Measurements from ENCODE around the gene TMPRSS7. TPM values are rescaled to one million over a fixed set of nuclear protein-coding genes. Genes with fewer than 3 reads are reported as not detected.

TMPRSS7 gene
- total and polyA plus RNA-seq, 2 of the 8 experiments (the other 6 are each of a cell fraction or from before 2014, with no cell fraction given): not detected

DNA sequence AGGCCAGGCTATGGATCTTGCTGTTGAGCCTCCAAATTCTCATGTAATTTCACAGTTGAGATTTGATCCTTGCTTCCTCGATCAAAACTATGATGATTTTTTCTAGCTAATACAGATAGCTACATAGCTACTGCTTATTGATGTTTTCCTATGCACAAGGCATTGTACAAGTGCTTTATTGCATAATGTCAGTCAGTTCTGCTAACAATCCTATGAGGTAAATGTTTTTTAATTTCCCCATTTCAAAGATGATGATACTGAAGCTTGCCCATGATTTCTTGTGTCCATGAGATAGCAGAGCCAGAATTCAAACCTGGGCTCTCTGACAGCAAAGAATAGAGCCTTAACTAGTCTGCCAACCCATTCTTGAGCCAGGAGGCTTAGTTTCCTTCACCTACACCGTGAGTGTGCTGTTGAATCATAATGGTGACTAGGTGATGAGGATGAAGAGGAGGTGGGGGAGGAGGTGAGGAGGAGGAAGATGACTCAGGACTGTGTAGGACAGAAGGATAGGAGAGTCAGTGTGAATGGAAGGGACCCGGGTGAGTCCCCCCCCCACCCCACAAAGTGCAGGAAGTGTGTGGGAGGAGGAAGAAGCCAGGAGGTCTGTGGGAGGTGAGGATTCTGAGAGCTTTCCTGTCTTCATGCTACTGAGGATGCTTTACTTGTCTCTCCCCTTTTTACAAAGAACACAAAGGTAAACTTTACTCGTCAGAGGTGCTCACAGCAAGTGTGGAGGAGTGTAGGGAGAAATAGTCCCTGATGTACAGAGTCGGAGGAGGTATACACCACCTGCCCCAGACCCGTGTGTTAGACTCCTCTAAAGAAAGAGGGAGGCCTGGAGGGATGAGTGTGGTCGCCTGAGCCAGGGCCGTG lies 32.2 kb upstream of the TMPRSS7 start:
- Histone ChIP-seq H3K79me1 (ENCODE audit: low read depth, low read length) (no peaks in the 10 kb centered on the region), H3K56ac (replicated peaks; ENCODE audit: insufficient read length, low read depth, low read length) (no peak overlapping the region), H4K8ac (ENCODE audit: extremely low read depth, insufficient read depth, low read length) (no peak overlapping the region), H2BK120ac (replicated peaks; ENCODE audit: low read depth, low read length) (no peak overlapping the region), H3K4me1 (replicated peaks in 1 of 4; ENCODE audit: control insufficient read depth in 3 of 4, insufficient read depth in 4 of 4, low read length in 3 of 4) (peaks cover 3 to 10% (median 6%) of the 10 kb centered on the region in 4 experiments; a peak in 5 of 7 replicates), H3K4me2 (ENCODE audit: insufficient read depth in 1 of 2, low read depth in 2 of 2, low read length in 2 of 2) (no peak overlapping the region), H4K91ac (replicated peaks; ENCODE audit: insufficient read length, low read length) (no peak overlapping the region), H3K14ac (ENCODE audit: insufficient read length) (no peak overlapping the region), H2BK5ac (ENCODE audit: low read depth, low read length) (no peak overlapping the region), H2AK5ac (ENCODE audit: low read depth, low read length) (no peak overlapping the region), H2BK20ac (ENCODE audit: low read length) (no peak overlapping the region), H3K9ac (replicated peaks in 1 of 4; ENCODE audit: extremely low read depth in 1 of 4, low read depth in 3 of 4, low read length in 3 of 4) (no peak overlapping the region), H3K36me3 (ENCODE audit: control insufficient read depth in 2 of 4, insufficient read depth in 4 of 4, low read length in 3 of 4) (peaks cover 0 to 3% (median 1%) of the 10 kb centered on the region in 4 experiments; a peak in 3 of 8 replicates), H3K4me3 (ENCODE audit: extremely low read depth in 1 of 4, insufficient read depth in 2 of 4, low read depth in 3 of 4, low read length in 4 of 4) (no peak overlapping the region), H3K27me3 (replicated peaks in 1 of 4; ENCODE audit: control insufficient read depth in 3 of 4, extremely low read depth in 1 of 4, insufficient read depth in 3 of 4, low read length in 3 of 4) (peaks cover 1 to 22% (median 8%) of the 10 kb centered on the region in 4 experiments; a peak in 4 of 7 replicates), H3K79me2 (ENCODE audit: control insufficient read depth in 1 of 2, insufficient read depth in 2 of 2, low read length in 2 of 2) (no peaks in the 10 kb centered on the region), H2BK12ac (ENCODE audit: low read depth, low read length) (no peak overlapping the region), H3K9me3 (ENCODE audit: insufficient read depth in 2 of 2, low read depth in 1 of 2, low read length in 1 of 2) (no peaks in the 10 kb centered on the region), H4K20me1 (replicated peaks in 1 of 2; ENCODE audit: control insufficient read depth in 1 of 2, insufficient read depth in 2 of 2, low read length in 2 of 2) (peaks cover 3% of the 10 kb centered on the region in 2 experiments), H2BK15ac (ENCODE audit: low read length) (no peak overlapping the region), H4K5ac (ENCODE audit: insufficient read length, low read depth, low read length) (no peak overlapping the region), H3K27ac (ENCODE audit: low read depth, low read length) (no peak overlapping the region), H3K18ac (ENCODE audit: extremely low read depth, low read length) (no peak overlapping the region), H3K23ac (ENCODE audit: insufficient read length) (no peak overlapping the region), H3K4ac (replicated peaks; ENCODE audit: insufficient read length, low read depth, low read length) (no peak overlapping the region), H3K23me2 (ENCODE audit: low read depth, low read length) (peaks cover 12% of the 10 kb centered on the region), H2AFZ (ENCODE audit: low read length) (no peak overlapping the region)
- CTCF ChIA-PET (ENCODE audit: partially characterized antibody): interaction anchor here (0.6 to 21.3 kb wide), 8 partner anchors 8 to 333 kb away, joined by 3 to 384 read pairs (median 4); partner anchors contain the start of gene TMPRSS7
- POLR2A ChIA-PET (ENCODE audit: partially characterized antibody): interaction anchor here (0.6 to 4.1 kb wide), 4 partner anchors 11 to 518 kb away, joined by 4 to 22 read pairs (median 5); partner anchors contain the start of gene ABHD10
- no peak for DNase-seq (ENCODE audit: low read depth in 1 of 2, low spot score in 2 of 2)
- FAIRE-seq: no peak
- 75% methylated on average over 6 of the region's 8 CpGs; no CpG with 5 or more reads in 1 of the 2 experiments for WGBS, 2 experiments (ENCODE audit: extremely low coverage in 1 of 2, insufficient coverage in 1 of 2, insufficient read length in 1 of 2, insufficient replicate concordance in 2 of 2, low coverage in 1 of 2, low lambda C conversion rate in 2 of 2, missing lambda C conversion rate in 1 of 2)
- TF ChIP-seq CREB1 (IDR thresholded peaks at IDR 0.05): no peak
- no peak for TF ChIP-seq CEBPB (IDR thresholded peaks at IDR 0.05; ENCODE audit: low read depth, low read length)
- TF ChIP-seq KDM5A (IDR thresholded peaks at IDR 0.05; ENCODE audit: low read length): no peak
- no peak for TF ChIP-seq YY1 (IDR thresholded peaks at IDR 0.05; ENCODE audit: low read depth, low read length)
- no peak for TF ChIP-seq SAP30 (IDR thresholded peaks at IDR 0.05; ENCODE audit: insufficient read depth, insufficient replicate concordance, low read length)
- no peak for TF ChIP-seq SIX5 (IDR thresholded peaks at IDR 0.05; ENCODE audit: low read depth, low read length)
- no peak for TF ChIP-seq CHD2 (IDR thresholded peaks at IDR 0.05; ENCODE audit: low read length)
- no peak for TF ChIP-seq RAD21 (IDR thresholded peaks at IDR 0.05 in 1 of 2, conservative IDR thresholded peaks at IDR 0.05 in 1 of 2; ENCODE audit: low read depth in 2 of 2, low read length in 2 of 2)
- TF ChIP-seq, protein P1, sequence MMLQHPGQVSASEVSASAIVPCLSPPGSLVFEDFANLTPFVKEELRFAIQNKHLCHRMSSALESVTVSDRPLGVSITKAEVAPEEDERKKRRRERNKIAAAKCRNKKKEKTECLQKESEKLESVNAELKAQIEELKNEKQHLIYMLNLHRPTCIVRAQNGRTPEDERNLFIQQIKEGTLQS (IDR thresholded peaks at IDR 0.05; ENCODE audit: insufficient read depth, low read depth, low read length): no peak
- no peak for TF ChIP-seq TAF7 (optimal IDR thresholded peaks at IDR 0.05; ENCODE audit: borderline replicate concordance, low read depth, low read length)
